Ovary (tissue), 9 donors: ENCODE results near the gene UBXN2A. TPM values are rescaled to one million over a fixed set of nuclear protein-coding genes. Genes with fewer than 3 reads are reported as not detected.

Experiments
- DNase-seq, 5 donors: peaks; one replicate each; pipeline ENCODE4 v3.0.0-alpha.2; 2019 to 2020
- H3K27ac ChIP-seq, 2 donors: fragments of 200-600 bp; one replicate each; pipeline versions ENCODE4 v1.5.1 to v1.8.0; 2019 to 2022
- H3K27me3 ChIP-seq: fragments of 200-600 bp; one replicate; pipeline ENCODE4 v1.8.0; 2022
- H3K36me3 ChIP-seq: fragments of 200-600 bp; sonication (generic); one replicate; pipeline ENCODE4 v1.5.1; 2019
- H3K4me1 ChIP-seq: one replicate; pipeline ENCODE4 v1.8.1; 2013; ENCODE audit warnings: mild to moderate bottlenecking, moderate library complexity; ENCODE audit not compliant: insufficient read depth
- H3K4me3 ChIP-seq: fragments of 200-600 bp; sonication (generic); one replicate; pipeline ENCODE4 v1.5.1; 2017
- H3K9me3 ChIP-seq, 2 donors: fragments of 200-600 bp in 1 of 2; sonication (generic) in 1 of 2; one replicate each; pipeline versions ENCODE4 v1.5.1 to v1.8.1; 2013 to 2019; ENCODE audit warnings: mild to moderate bottlenecking in 1 of 2, moderate library complexity in 1 of 2
- CTCF ChIP-seq, 3 donors: fragments of 450-650 bp in 2 of 3; fragments of 200-600 bp in 1 of 3; IDR thresholded peaks; one replicate each; pipeline versions ENCODE4 v1.5.1 to v1.8.0; 2016 to 2022; ENCODE audit warnings: antibody characterized with exemption in 3 of 3, mild to moderate bottlenecking in 1 of 3
- EP300 ChIP-seq: sonication (generic); formaldehyde crosslinking; IDR thresholded peaks from one replicate; pipeline ENCODE4 v1.6.1; 2017; ENCODE audit warnings: antibody characterized with exemption
- POLR2A ChIP-seq: fragments of 450-650 bp; IDR thresholded peaks from one replicate; pipeline ENCODE4 v1.6.1; 2017; ENCODE audit warnings: antibody characterized with exemption, mild to moderate bottlenecking, moderate library complexity
- WGBS, 3 donors: extraction: QIAGEN DNeasy Blood & Tissue Kit in 1 of 3; methylation state at CpG; one replicate each; pipeline versions ENCODE4 v1.1.5 to v1.1.7; 2013 to 2017; 5-methylcytosine and 5-hydroxymethylcytosine counted together
- intact Hi-C, 4 donors: fragments of 100-400 bp; cut with DNase I; formaldehyde crosslinking; loops; one replicate each; pipeline versions ENCODE4 v1.11.0 to v1.15.1; 2022 to 2023
- polyA plus RNA-seq, 2 donors: library from polyadenylated mRNA; stranded (reverse); fragments of 200-250 nt in 1 of 2; fragments of 350-450 nt in 1 of 2; fragmentation: Illumina TruSeq in 1 of 2; extraction: RNeasy Lipid Tissue Mini Kit (QIAGEN cat#74804) in 1 of 2; gene quantifications; one replicate each; pipeline ENCODE4 v1.2.3, GENCODE V29; 2013 to 2014
- total RNA-seq, 7 donors: library from RNA; depleted of rRNA in 2 of 7; stranded (reverse); fragments of >200 nt in 2 of 7; fragmentation: NEBNext Ultra II Directional in 3 of 7; extraction: Animal tissue kit (Norgen Biotek cat#: 25700) in 3 of 7; gene quantifications; one replicate each; pipeline versions ENCODE4 v1.1.0 to v1.2.4, GENCODE V29; 2016 to 2023
- donor health status: DM: no; HTN: no; CAD: no; lungs with moderate emphysema.
- donor health status: DM: no; HTN: no; CAD: no.
- donor health status: Bipolar disorder and iron deficiency.
- donor health status: DM: yes; HTN: yes; CAD: no.
- donor health status: DM: no; HTN: no; CAD: no.
- donor health status: DM: yes; HTN: yes; CAD: no.

Gene UBXN2A
- total and polyA plus RNA-seq, 9 donors: 6.0 to 16.3 (median 14.0) TPM

GRCh38 chr2:23926750-23927571 is 13.3 kb upstream of the UBXN2A start, which contains the start of gene ATAD2B:
TSS of gene ATAD2B (minus strand) at chr2:23927123. CDS start at chr2:23926770, 353 bp downstream.
- no peaks in the 10 kb centered on the region for H3K27me3 ChIP-seq
- TF ChIP-seq EP300 (no peak), POLR2A (peak; percentile 72), CTCF (IDR thresholded peaks at IDR 0.05) (peak; percentile 88 to 97 (median 95))
- peak within 1 kb of the TSS; percentile 97 to 98 for H3K27ac ChIP-seq
- no peaks in the 10 kb centered on the region for H3K9me3 ChIP-seq
- H3K4me3 ChIP-seq: peak within 1 kb of the TSS; percentile 92
- peaks cover 8% of the 10 kb centered on the region for H3K4me1 ChIP-seq
- WGBS, 3 donors: 0% methylated on average over 38 to 86 of the region's 88 CpGs
- intact Hi-C loops: loop anchor here in 2 of 4 donors (2.0 to 5.0 kb wide), 3 partner anchors 150 to 158 kb away; partner anchors contain the start of genes SF3B6 (in 2 of the 2) and TP53I3 (in 1 of the 2)
- DNase-seq: peak; percentile 88 to 96 (median 91)
- no peaks in the 10 kb centered on the region for H3K36me3 ChIP-seq

GRCh38 chr2:23934259-23934658 is 6.0 kb upstream of the UBXN2A start:
- no peak overlapping the region for H3K4me3 ChIP-seq

GRCh38 chr2:23940718-23941620 is 706 bp downstream of the UBXN2A start:
- intact Hi-C loops: no loop called here
- 0 to 1% (median 1%) methylated on average over 33 to 46 of the region's 46 CpGs for WGBS, 3 donors
- peaks cover 4% of the 10 kb centered on the region for H3K4me1 ChIP-seq
- DNase-seq: peak in 1 of 5 donors; percentile 41
- H3K36me3 ChIP-seq: no peaks in the 10 kb centered on the region
- peak overlapping the region; percentile 74 to 92 for H3K27ac ChIP-seq
- no peaks in the 10 kb centered on the region for H3K9me3 ChIP-seq
- H3K27me3 ChIP-seq: no peaks in the 10 kb centered on the region
- TF ChIP-seq CTCF (IDR thresholded peaks at IDR 0.05): no peak
- no peak for TF ChIP-seq EP300
- no peak for TF ChIP-seq POLR2A
- peak overlapping the region; percentile 89 for H3K4me3 ChIP-seq

More at GRCh38 chr2:23934259-23934658, 6.0 kb upstream of the UBXN2A start:
- DNase-seq: no peak
- WGBS, 3 donors: 78 to 88% (median 79%) methylated on average over 1 of the region's 1 CpG
- intact Hi-C loops: no loop called here
- no peak for TF ChIP-seq EP300
- TF ChIP-seq POLR2A: no peak
- no peak for TF ChIP-seq CTCF (IDR thresholded peaks at IDR 0.05)
- H3K4me1 ChIP-seq: no peaks in the 10 kb centered on the region
- no peaks in the 10 kb centered on the region for H3K36me3 ChIP-seq
- H3K9me3 ChIP-seq: no peaks in the 10 kb centered on the region
- no peaks in the 10 kb centered on the region for H3K27me3 ChIP-seq
- no peak overlapping the region for H3K27ac ChIP-seq

- TF ChIP-seq CTCF (IDR thresholded peaks at IDR 0.05) (no peak), POLR2A (no peak), EP300 (no peak)
- intact Hi-C loops: no loop called here
- Histone ChIP-seq H3K36me3 (no peaks in the 10 kb centered on the region), H3K4me1 (peaks cover 4% of the 10 kb centered on the region), H3K27ac (no peak overlapping the region), H3K4me3 (no peak overlapping the region), H3K9me3 (no peaks in the 10 kb centered on the region), H3K27me3 (no peaks in the 10 kb centered on the region)
- DNase-seq: no peak
- WGBS, 3 donors: 79 to 90% (median 87%) methylated on average over 8 of the region's 8 CpGs
These were observed 1.4 kb downstream of the UBXN2A start for GRCh38 chr2:23941644-23942043.
